Loucy (cell line): ENCODE measurements around the gene BRD4.

ENCODE experiments used
- EZH2phosphoT487 ChIP-seq: fragments of 200-600 bp; IDR thresholded peaks from 2 replicates; pipeline ENCODE4 v1.6.1; 2018; ENCODE audit warnings: antibody characterized with exemption, mild to moderate bottlenecking, moderate library complexity, borderline replicate concordance
- TF ChIP-seq, protein P1 (sequence below): fragments of 200-600 bp; sonication (generic); conservative IDR thresholded peaks from 2 replicates; pipeline ENCODE4 v1.5.1; 2014; ENCODE audit warnings: mild to moderate bottlenecking, antibody characterized with exemption, low read length

DNA sequence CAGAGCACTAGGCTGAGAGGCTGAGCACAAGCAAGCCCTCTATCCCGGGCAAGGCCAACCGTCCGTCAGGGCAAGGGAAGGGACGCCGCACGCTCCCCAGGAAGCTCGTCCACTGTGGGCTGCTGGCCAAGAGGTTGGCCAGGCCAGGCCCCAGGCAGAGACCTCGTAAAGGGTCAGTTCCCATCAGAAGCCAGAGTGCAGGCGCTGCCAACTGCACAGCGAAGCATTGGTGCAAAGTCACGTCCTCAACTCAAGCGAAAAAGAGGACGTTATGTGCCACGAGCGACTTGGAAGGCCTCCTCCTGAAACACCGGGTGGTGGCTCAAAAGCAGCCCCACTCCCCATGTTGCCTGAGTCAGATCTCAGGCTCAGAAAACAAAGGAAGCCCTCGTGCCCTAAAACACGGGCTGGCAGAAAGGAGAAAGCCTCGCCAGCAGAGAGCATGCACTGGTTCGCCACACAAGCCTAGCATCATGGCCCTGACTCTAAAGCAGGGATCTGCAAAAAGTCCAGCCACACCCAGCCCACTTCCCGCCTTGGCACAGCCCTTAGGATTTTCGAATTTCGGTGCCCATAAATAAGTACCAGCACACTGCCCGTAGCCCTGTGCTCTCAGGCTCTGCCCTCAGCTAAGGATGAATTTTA lies 42.6 kb upstream of the BRD4 start:
- TF ChIP-seq, protein P1, sequence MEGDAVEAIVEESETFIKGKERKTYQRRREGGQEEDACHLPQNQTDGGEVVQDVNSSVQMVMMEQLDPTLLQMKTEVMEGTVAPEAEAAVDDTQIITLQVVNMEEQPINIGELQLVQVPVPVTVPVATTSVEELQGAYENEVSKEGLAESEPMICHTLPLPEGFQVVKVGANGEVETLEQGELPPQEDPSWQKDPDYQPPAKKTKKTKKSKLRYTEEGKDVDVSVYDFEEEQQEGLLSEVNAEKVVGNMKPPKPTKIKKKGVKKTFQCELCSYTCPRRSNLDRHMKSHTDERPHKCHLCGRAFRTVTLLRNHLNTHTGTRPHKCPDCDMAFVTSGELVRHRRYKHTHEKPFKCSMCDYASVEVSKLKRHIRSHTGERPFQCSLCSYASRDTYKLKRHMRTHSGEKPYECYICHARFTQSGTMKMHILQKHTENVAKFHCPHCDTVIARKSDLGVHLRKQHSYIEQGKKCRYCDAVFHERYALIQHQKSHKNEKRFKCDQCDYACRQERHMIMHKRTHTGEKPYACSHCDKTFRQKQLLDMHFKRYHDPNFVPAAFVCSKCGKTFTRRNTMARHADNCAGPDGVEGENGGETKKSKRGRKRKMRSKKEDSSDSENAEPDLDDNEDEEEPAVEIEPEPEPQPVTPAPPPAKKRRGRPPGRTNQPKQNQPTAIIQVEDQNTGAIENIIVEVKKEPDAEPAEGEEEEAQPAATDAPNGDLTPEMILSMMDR = no peak
- no peak for TF ChIP-seq EZH2phosphoT487
